Naive thymus-derived CD4-positive, alpha-beta T cell (primary cell): Measurements from ENCODE around the gene ZNF618. TPM values are rescaled to one million over a fixed set of nuclear protein-coding genes. Genes with fewer than 3 reads are reported as not detected.

Experiments
- ATAC-seq: fragments of 150-1000 bp; cut with Tn5 transposase; 2 replicates; pipeline ENCODE4 v1.10.0; 2021; ENCODE audit warnings: mild to moderate bottlenecking, moderate library complexity
- CTCF ChIA-PET: fragments of 350-600 bp; sonication (Branson Sonifier 250); formaldehyde crosslinking; loops from one replicate; lab custom pipeline; 2021; ENCODE audit warnings: antibody characterized with exemption; lab: Charles Lee
- POLR2A ChIA-PET: fragments of 350-600 bp; sonication (Branson Sonifier 250); formaldehyde crosslinking; loops from one replicate; lab custom pipeline; 2021; ENCODE audit warnings: antibody characterized with exemption, inconsistent platforms; lab: Charles Lee
- DNase-seq, 9 donors: peaks; one replicate each; pipeline versions ENCODE4 v3.0.0 to v3.0.0-alpha.2; 2020 to 2022; ENCODE audit warnings: mixed read lengths in 1 of 9
- H3K27ac ChIP-seq: one replicate; pipeline ENCODE4 v1.7.0; 2013; ENCODE audit warnings: mild to moderate bottlenecking, low read depth, low read length, moderate library complexity
- H3K27me3 ChIP-seq, 2 donors: one replicate each; pipeline ENCODE4 v1.7.0; 2013; ENCODE audit warnings: low read length in 2 of 2, mild to moderate bottlenecking in 2 of 2, moderate library complexity in 2 of 2; ENCODE audit not compliant: control insufficient read depth in 2 of 2, insufficient read depth in 2 of 2
- H3K36me3 ChIP-seq, 3 experiments: 1 replicate in 2 of 3; 2 replicates in 1 of 3; pipeline ENCODE4 v1.7.0; 2013; ENCODE audit warnings: low read length in 3 of 3, mild to moderate bottlenecking in 3 of 3, moderate library complexity in 1 of 3; ENCODE audit not compliant: insufficient read depth in 3 of 3, control insufficient read depth in 2 of 3
- H3K4me1 ChIP-seq, 2 donors: one replicate each; pipeline ENCODE4 v1.7.0; 2013; ENCODE audit warnings: low read length in 2 of 2, mild to moderate bottlenecking in 2 of 2, moderate library complexity in 1 of 2; ENCODE audit not compliant: control insufficient read depth in 2 of 2, insufficient read depth in 2 of 2
- H3K4me3 ChIP-seq: 2 replicates; pipeline ENCODE4 v1.7.0; 2013; ENCODE audit warnings: mild to moderate bottlenecking, low read length
- H3K9me3 ChIP-seq, 3 experiments: 1 replicate in 2 of 3; 2 replicates in 1 of 3; pipeline ENCODE4 v1.7.0; 2013; ENCODE audit warnings: low read length in 3 of 3; ENCODE audit not compliant: control insufficient read depth in 2 of 3
- H3K27ac Mint-ChIP-seq, 9 donors: one replicate each; pipeline ENCODE4 v1.8.0; 2020 to 2022; ENCODE audit warnings: mixed read lengths in 9 of 9, mild to moderate bottlenecking in 8 of 9, moderate library complexity in 5 of 9, inconsistent platforms in 2 of 9
- H3K27me3 Mint-ChIP-seq, 5 donors: one replicate each; pipeline ENCODE4 v1.8.0; 2021 to 2022; ENCODE audit warnings: mixed read lengths in 5 of 5, mild to moderate bottlenecking in 1 of 5
- H3K36me3 Mint-ChIP-seq, 5 donors: one replicate each; pipeline ENCODE4 v1.8.0; 2020 to 2022; ENCODE audit warnings: mixed read lengths in 5 of 5, mild to moderate bottlenecking in 3 of 5, inconsistent platforms in 1 of 5
- H3K4me1 Mint-ChIP-seq, 7 donors: one replicate each; pipeline ENCODE4 v1.8.0; 2020 to 2022; ENCODE audit warnings: mixed read lengths in 7 of 7, mild to moderate bottlenecking in 3 of 7, inconsistent platforms in 1 of 7
- H3K4me3 Mint-ChIP-seq, 10 donors: one replicate each; pipeline ENCODE4 v1.8.0; 2020 to 2022; ENCODE audit warnings: mild to moderate bottlenecking in 10 of 10, mixed read lengths in 10 of 10, moderate library complexity in 6 of 10, inconsistent platforms in 2 of 10
- H3K9me3 Mint-ChIP-seq, 11 donors: one replicate each; pipeline ENCODE4 v1.8.0; 2020 to 2022; ENCODE audit warnings: mixed read lengths in 11 of 11, mild to moderate bottlenecking in 4 of 11, inconsistent platforms in 1 of 11, moderate library complexity in 1 of 11
- intact Hi-C, 2 donors: fragments of 100-400 bp; cut with micrococcal nuclease; formaldehyde crosslinking; loops; one replicate each; pipeline ENCODE4 v1.15.1; 2023
- polyA plus RNA-seq, 2 donors: library from polyadenylated mRNA; unstranded; fragments of 300-500 nt; fragmentation: Illumina TruSeq; gene quantifications; one replicate each; pipeline ENCODE4 v1.2.3, GENCODE V29; 2021
- total RNA-seq, 6 experiments: library from RNA in 5 of 6; stranded (reverse) in 5 of 6; gene quantifications; 1 replicate in 5 of 6; 2 replicates in 1 of 6; pipeline ENCODE4 v1.2.3 and lab custom pipeline; 2021 to 2026

ZNF618 gene
- total and polyA plus RNA-seq, 7 experiments from 2014 or later, result 0.17 to 3.3 (median 1.1) TPM

DNA sequence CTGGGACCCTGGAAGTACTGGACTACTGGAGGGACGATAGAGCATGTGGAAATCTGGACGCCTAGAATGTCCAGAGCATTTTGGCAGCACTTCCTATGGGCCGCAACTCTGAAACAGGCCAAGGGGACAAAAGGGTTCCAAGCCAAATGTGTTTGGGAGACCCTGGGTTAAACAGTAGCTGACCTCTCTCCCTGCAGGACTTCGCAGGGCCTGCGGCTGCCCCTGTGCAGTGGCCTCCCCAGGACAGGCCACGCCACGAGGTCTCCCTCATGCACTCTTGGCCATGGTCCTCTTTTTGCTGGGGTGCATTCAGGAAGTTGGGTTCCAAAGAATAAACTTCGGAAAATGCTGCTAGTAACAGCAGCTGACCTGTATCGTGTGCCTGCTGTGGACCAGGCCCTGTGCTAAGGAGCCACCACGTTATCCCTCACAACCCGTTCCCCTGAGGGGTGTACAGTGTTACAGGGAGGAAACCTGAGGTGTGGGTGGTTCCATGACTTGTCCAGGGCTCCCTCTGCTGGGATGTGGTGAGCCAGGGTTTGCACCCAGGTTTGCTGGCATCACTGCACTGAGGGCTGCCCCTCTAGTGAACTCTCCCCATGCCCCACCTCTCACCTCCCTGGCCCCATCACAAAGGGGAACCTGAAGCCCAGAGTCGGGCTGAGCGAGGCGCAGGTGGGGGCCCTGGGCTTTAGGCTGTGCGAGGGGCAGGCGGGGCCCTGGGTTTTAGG lies 122.6 kb downstream of the ZNF618 start:
- Mint-ChIP-seq H3K27ac (no peak overlapping the region), H3K36me3 (no peaks in the 10 kb centered on the region), H3K4me3 (no peak overlapping the region), H3K4me1 (peaks cover 0 to 6% (median 3%) of the 10 kb centered on the region in 7 donors), H3K27me3 (peaks cover 0 to 3% (median 3%) of the 10 kb centered on the region in 5 donors), H3K9me3 (peaks cover 0 to 1% (median 0%) of the 10 kb centered on the region in 11 donors)
- ChIA-PET CTCF (no interaction called here), POLR2A (no interaction called here)
- DNase-seq (peak in 1 of 9 donors; percentile 15), ATAC-seq (no peak)
- intact Hi-C loops, result no loop called here
- Histone ChIP-seq H3K27me3 (no peaks in the 10 kb centered on the region), H3K36me3 (no peaks in the 10 kb centered on the region), H3K4me3 (no peak overlapping the region), H3K9me3 (no peaks in the 10 kb centered on the region), H3K27ac (no peak overlapping the region), H3K4me1 (no peaks in the 10 kb centered on the region)

DNA sequence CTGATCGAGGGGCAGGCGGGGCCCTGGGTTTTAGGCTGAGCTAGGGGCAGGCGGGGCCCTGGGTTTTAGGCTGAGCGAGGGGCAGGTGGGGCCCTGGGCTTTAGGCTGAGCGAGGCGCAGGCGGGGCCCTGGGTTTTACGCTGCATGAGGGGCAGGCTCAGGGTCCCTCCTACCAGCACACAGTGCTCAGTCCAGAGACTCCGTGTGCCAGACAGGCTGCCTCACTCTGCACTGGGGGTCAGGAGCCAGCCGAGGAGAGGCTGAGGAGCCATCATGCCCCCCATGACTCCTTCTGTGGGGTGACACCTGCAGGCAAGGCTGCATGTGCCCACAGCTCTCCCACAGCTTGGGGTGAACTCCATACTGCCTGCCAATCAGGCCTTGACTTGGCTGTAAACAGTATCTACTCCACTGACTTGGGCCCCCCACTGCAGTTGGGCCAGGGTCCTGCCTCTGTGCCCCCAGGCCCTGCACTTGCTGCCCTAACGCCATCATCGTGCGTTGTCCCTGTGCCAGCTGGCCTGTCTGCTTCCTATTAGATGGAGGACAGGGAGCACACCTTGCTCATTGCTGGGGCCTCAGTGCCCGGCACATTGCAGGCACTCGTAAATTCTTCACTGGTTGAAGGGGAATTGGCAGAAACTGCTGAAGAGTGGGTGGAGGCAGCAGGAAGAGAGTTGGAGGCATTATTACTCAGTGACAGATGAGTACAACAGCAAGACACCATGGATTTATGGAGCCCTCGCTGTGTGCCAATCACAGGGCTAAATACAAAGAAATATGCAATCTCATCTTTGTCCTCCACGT lies 123.3 kb downstream of the ZNF618 start:
- no peaks in the 10 kb centered on the region for H3K4me1 ChIP-seq
- Mint-ChIP-seq H3K36me3 (no peaks in the 10 kb centered on the region), H3K4me3 (no peak overlapping the region), H3K9me3 (peaks cover 0 to 1% (median 0%) of the 10 kb centered on the region in 11 donors), H3K27ac (no peak overlapping the region), H3K27me3 (peaks cover 0 to 3% (median 0%) of the 10 kb centered on the region in 5 donors), H3K4me1 (no peaks in the 10 kb centered on the region)
- H3K27me3 ChIP-seq, result no peaks in the 10 kb centered on the region
- ChIA-PET CTCF (no interaction called here), POLR2A (no interaction called here)
- intact Hi-C loops, result no loop called here
- no peak overlapping the region for H3K4me3 ChIP-seq
- ATAC-seq, result no peak
- peak in 1 of 9 donors; percentile 11 for DNase-seq
- H3K36me3 ChIP-seq, result no peaks in the 10 kb centered on the region
- no peaks in the 10 kb centered on the region for H3K9me3 ChIP-seq
- H3K27ac ChIP-seq, result no peak overlapping the region

DNA sequence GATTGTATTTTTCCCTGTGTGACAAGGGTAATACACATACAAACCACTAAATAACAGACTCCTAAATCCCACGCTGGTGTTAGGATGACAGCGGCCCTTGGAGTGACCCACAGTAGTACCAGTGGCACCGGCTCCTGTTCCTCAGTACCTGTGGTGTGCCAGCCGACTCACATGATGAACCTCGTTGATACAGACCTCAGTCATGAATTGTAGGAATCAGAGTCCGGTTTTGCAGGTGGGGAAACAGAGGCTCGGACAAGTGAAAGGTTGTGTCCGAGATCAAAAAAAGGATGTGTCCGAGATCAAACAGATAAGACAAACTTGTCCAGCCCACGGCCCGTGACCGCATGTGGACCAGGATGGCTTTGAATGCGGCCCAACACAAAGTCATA lies 124.0 kb downstream of the ZNF618 start:
- H3K27me3 ChIP-seq, result no peaks in the 10 kb centered on the region
- H3K9me3 Mint-ChIP-seq, result peaks cover 0 to 1% (median 0%) of the 10 kb centered on the region in 11 donors
- ChIA-PET CTCF (no interaction called here), POLR2A (no interaction called here)
- peaks cover 0 to 5% (median 0%) of the 10 kb centered on the region in 5 donors for H3K27me3 Mint-ChIP-seq
- no peak overlapping the region for H3K4me3 ChIP-seq
- DNase-seq, result peak in 1 of 9 donors; percentile 13
- H3K9me3 ChIP-seq, result no peaks in the 10 kb centered on the region
- no peaks in the 10 kb centered on the region for H3K36me3 ChIP-seq
- intact Hi-C loops, result no loop called here
- no peaks in the 10 kb centered on the region for H3K4me1 Mint-ChIP-seq
- H3K27ac Mint-ChIP-seq, result no peak overlapping the region
- ATAC-seq, result no peak
- H3K4me1 ChIP-seq, result no peaks in the 10 kb centered on the region
- H3K4me3 Mint-ChIP-seq, result no peak overlapping the region
- H3K36me3 Mint-ChIP-seq, result no peaks in the 10 kb centered on the region
- H3K27ac ChIP-seq, result no peak overlapping the region

DNA sequence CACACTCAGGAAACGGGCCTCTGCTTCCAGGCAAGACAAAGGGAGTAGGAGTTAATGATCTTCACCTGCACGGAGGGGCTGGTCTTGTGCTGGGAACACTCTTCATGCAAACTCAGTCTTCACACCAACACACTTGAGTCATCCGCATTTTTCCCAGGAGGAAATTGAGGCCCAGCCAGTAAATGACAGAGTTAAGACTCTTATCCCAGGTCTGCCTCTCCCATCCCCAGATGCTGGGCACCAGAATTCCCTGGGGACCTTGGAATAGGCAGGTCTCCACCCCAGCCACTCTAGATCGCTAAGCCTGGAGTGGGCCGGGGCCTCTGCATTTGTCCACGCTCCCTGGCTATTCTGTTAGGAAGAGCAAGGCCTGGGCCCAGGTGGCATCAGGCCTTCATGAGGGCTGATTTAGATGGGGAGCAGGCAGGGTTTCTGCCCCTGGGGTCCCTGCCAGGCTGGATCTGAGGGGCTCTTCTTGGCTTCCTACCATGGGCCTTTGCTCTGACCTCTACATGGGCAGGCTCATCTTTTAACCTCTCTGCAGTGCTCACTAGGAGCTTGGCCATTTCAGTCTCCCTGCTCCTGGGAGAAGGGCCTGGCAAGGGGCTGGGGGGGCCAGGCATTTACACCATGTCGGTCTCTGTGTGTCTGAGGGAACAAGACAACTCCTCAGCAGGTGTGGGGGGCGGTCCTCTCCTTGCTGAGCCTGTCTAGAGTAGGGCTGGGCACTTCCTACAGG lies 124.7 kb downstream of the ZNF618 start:
- intact Hi-C loops, result no loop called here
- no peak overlapping the region for H3K4me3 Mint-ChIP-seq
- peaks cover 0 to 5% (median 0%) of the 10 kb centered on the region in 5 donors for H3K27me3 Mint-ChIP-seq
- Histone ChIP-seq H3K9me3 (no peaks in the 10 kb centered on the region), H3K27me3 (no peaks in the 10 kb centered on the region), H3K4me1 (no peaks in the 10 kb centered on the region), H3K36me3 (no peaks in the 10 kb centered on the region), H3K4me3 (no peak overlapping the region), H3K27ac (no peak overlapping the region)
- peak in 1 of 9 donors; percentile 15 for DNase-seq
- no peaks in the 10 kb centered on the region for H3K4me1 Mint-ChIP-seq
- CTCF ChIA-PET, result no interaction called here
- peaks cover 0 to 1% (median 0%) of the 10 kb centered on the region in 11 donors for H3K9me3 Mint-ChIP-seq
- no peaks in the 10 kb centered on the region for H3K36me3 Mint-ChIP-seq
- POLR2A ChIA-PET, result no interaction called here
- H3K27ac Mint-ChIP-seq, result no peak overlapping the region
- ATAC-seq, result no peak

DNA sequence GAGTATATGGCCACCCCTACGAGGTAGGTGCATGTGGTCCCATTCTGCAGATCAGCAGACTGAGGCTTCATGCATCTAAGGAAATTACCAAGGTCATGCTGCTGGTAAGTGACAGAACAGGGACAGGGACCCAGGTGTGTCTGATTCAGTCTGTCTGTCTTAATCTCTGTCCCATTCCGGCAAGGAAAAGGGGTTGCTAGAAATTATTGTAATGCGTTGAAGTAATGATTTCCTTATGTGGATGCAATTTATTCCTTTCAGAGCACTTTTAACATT lies 125.2 kb downstream of the ZNF618 start:
- Mint-ChIP-seq H3K4me1 (no peaks in the 10 kb centered on the region), H3K27ac (no peak overlapping the region), H3K4me3 (no peak overlapping the region), H3K27me3 (peaks cover 0 to 5% (median 0%) of the 10 kb centered on the region in 5 donors), H3K36me3 (no peaks in the 10 kb centered on the region), H3K9me3 (peaks cover 0 to 1% (median 0%) of the 10 kb centered on the region in 11 donors)
- Histone ChIP-seq H3K4me1 (no peaks in the 10 kb centered on the region), H3K27me3 (no peaks in the 10 kb centered on the region), H3K9me3 (no peaks in the 10 kb centered on the region), H3K27ac (no peak overlapping the region), H3K4me3 (no peak overlapping the region), H3K36me3 (no peaks in the 10 kb centered on the region)
- CTCF ChIA-PET, result no interaction called here
- intact Hi-C loops, result no loop called here
- POLR2A ChIA-PET, result no interaction called here
- DNase-seq, result no peak
- no peak for ATAC-seq

DNA sequence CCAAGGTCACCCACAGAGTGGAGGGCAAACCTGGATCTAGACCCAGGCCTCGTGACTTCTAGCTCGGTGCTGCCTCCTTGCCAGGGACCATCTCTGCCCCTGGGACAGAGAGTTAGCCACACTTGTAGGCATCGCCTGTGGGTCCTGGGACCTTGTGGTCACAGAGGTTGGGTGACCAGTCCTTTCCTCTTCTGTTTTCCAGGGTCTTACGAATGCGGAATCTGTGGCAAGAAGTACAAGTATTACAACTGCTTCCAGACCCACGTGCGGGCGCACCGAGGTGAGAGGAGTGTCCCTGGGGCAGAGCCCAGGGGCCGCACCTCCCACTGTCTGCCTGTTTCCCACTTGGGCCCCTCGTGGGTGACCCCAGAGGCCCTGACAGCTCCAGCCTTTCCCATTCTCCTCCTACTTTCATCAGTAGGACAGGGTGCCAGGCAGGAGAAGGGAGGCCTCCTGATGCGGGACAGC lies 125.7 kb downstream of the ZNF618 start:
- no peaks in the 10 kb centered on the region for H3K4me1 ChIP-seq
- CTCF ChIA-PET, result no interaction called here
- Mint-ChIP-seq H3K27me3 (peaks cover 0 to 5% (median 0%) of the 10 kb centered on the region in 5 donors), H3K4me3 (no peak overlapping the region), H3K36me3 (no peaks in the 10 kb centered on the region), H3K4me1 (no peaks in the 10 kb centered on the region), H3K9me3 (peaks cover 0 to 1% (median 0%) of the 10 kb centered on the region in 11 donors), H3K27ac (no peak overlapping the region)
- H3K27ac ChIP-seq, result no peak overlapping the region
- intact Hi-C loops, result no loop called here
- no peaks in the 10 kb centered on the region for H3K9me3 ChIP-seq
- no peak for ATAC-seq
- no peaks in the 10 kb centered on the region for H3K27me3 ChIP-seq
- POLR2A ChIA-PET, result no interaction called here
- no peak overlapping the region for H3K4me3 ChIP-seq
- no peaks in the 10 kb centered on the region for H3K36me3 ChIP-seq
- DNase-seq, result peak in 1 of 9 donors; percentile 19
